ENCODE data around the gene CTDSPL. TPM values are rescaled to one million over a fixed set of nuclear protein-coding genes. Genes with fewer than 3 reads are reported as not detected.

CTDSPL gene
- total and polyA plus RNA-seq, 10 of the 15 experiments (the other 5 are each of a cell fraction or from before 2014, with no cell fraction given), result 0.05 to 0.51 (median 0.18) TPM; not detected in 6

- intact Hi-C loops (cut with micrococcal nuclease; ENCODE audit: unreplicated experiment), result no loop called here
Measured at GRCh38 chr3:37886395-37886794, 24.7 kb downstream of the CTDSPL start.

More at GRCh38 chr3:37886395-37886794, 24.7 kb downstream of the CTDSPL start:
- Histone ChIP-seq H3K4me3 (no peak overlapping the region), H3K79me2 (ENCODE audit: control insufficient read depth, insufficient read depth, low read length) (no peaks in the 10 kb centered on the region), H3K9me3 (replicated peaks; ENCODE audit: control insufficient read depth, insufficient read depth, low read length) (no peaks in the 10 kb centered on the region), H4K20me1 (ENCODE audit: control insufficient read depth, insufficient read depth) (no peaks in the 10 kb centered on the region), H3K27ac (ENCODE audit: control insufficient read depth, insufficient read depth) (no peak overlapping the region), H3K4me2 (ENCODE audit: control insufficient read depth, insufficient read depth) (no peak overlapping the region), H3K36me3 (ENCODE audit: control insufficient read depth in 2 of 2, insufficient read depth in 2 of 2, low read length in 1 of 2) (no peaks in the 10 kb centered on the region), H3K27me3 (replicated peaks in 1 of 2; ENCODE audit: control insufficient read depth in 2 of 2, insufficient read depth in 2 of 2, low read length in 1 of 2) (peaks cover 0 to 2% of the 10 kb centered on the region in 2 experiments; a peak in 1 of 4 replicates), H3K4me1 (ENCODE audit: control insufficient read depth, insufficient read depth, low read length) (no peaks in the 10 kb centered on the region), H3K9ac (ENCODE audit: control insufficient read depth, insufficient read depth, low read length) (no peak overlapping the region), H2AFZ (ENCODE audit: control insufficient read depth, low read depth, low read length) (no peak overlapping the region)
- WGBS (ENCODE audit: insufficient coverage, insufficient replicate concordance, low lambda C conversion rate, missing lambda C conversion rate), result 8% methylated on average over 1 of the region's 1 CpG
- ChIA-PET RAD21 (ENCODE audit: unreplicated experiment) (no interaction called here), POLR2A (no interaction called here), SMC1A (ENCODE audit: uncharacterized antibody, unreplicated experiment) (interaction anchor here (1.9 to 2.3 kb wide), 2 partner anchors 18 to 24 kb away, joined by 6 to 8 read pairs; no protein-coding TSS in a partner anchor), CTCF (no interaction called here)
- in situ Hi-C loops (cut with MboI), result no loop called here
- no TSS peak for BruUV-seq (replicated peaks)
- no peak for DNase-seq (ENCODE audit: low read depth, low spot score)
- no peak for ATAC-seq
- TF ChIP-seq TCF7 (IDR thresholded peaks at IDR 0.05; ENCODE audit: borderline replicate concordance) (no peak), ASH2L (IDR thresholded peaks at IDR 0.05; ENCODE audit: borderline replicate concordance, low read depth) (no peak), CHD2 (IDR thresholded peaks at IDR 0.05; ENCODE audit: borderline replicate concordance, low read depth, low read length) (no peak), SUZ12 (IDR thresholded peaks at IDR 0.05; ENCODE audit: unreplicated experiment) (no peak), ZSCAN29 (IDR thresholded peaks at IDR 0.05) (no peak), ELK1 (IDR thresholded peaks at IDR 0.05; ENCODE audit: low read depth, low read length) (no peak), NR2C1 (IDR thresholded peaks at IDR 0.05) (no peak), STAT1 (conservative IDR thresholded peaks at IDR 0.05) (no peak), TARDBP (IDR thresholded peaks at IDR 0.05; ENCODE audit: borderline replicate concordance) (no peak), FOXM1 (IDR thresholded peaks at IDR 0.05; ENCODE audit: low read depth, low read length) (no peak), POU2F2 (IDR thresholded peaks at IDR 0.05; ENCODE audit: borderline replicate concordance, low read depth, low read length) (no peak), ZNF592 (IDR thresholded peaks at IDR 0.05) (no peak)
- peak; percentile 35 for FAIRE-seq

Data from GM12878 (cell line).